ENCODE data around the gene FABP6. TPM values are rescaled to one million over a fixed set of nuclear protein-coding genes. Genes with fewer than 3 reads are reported as not detected.
A peak's percentile ranks its signal among the peaks of the same experiment; 100 is the strongest.

FABP6 gene
- total RNA-seq, 1 donor: not detected

DNA sequence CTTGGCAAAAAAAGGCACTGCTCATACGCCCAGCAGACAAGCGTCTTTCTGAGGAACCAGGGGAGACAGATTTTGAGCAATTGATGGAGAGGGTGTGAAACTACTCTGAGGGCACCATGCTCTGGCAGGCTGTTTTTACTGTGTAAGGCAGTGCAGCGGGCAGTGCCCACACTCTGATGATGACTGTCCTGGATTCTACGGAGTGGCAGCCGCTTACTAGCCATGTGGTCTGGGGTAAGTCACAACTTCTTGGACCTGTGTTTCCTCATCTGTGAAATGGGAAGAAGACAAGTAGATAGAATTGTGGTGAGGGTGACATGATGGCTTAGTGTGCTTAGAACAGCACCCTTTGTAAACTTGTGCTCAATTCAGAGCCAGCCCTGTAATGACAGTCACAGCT is 38.8 kb downstream of the FABP6 start:
- H2AFZ ChIP-seq (ENCODE audit: low read length): no peak overlapping the region
- no peaks in the 10 kb centered on the region for H3K27me3 ChIP-seq (ENCODE audit: insufficient read depth, low read length)
- no peaks in the 10 kb centered on the region for H3K36me3 ChIP-seq (ENCODE audit: insufficient read depth, low read length)
- no peak overlapping the region for H3K27ac ChIP-seq (ENCODE audit: low read depth, low read length)
- no peak overlapping the region for H3K4me3 ChIP-seq (ENCODE audit: insufficient read depth, low read length)
- no peaks in the 10 kb centered on the region for H3K9me3 ChIP-seq (ENCODE audit: low read depth, low read length)
- H4K20me1 ChIP-seq (ENCODE audit: insufficient read depth, low read length): no peaks in the 10 kb centered on the region
- no peak for DNase-seq (ENCODE audit: insufficient read length, low spot score, missing footprints)
- H3K4me1 ChIP-seq (ENCODE audit: insufficient read depth, low read length): no peaks in the 10 kb centered on the region
- no peak overlapping the region for H3K4me2 ChIP-seq (ENCODE audit: insufficient read depth, low read length)
- H3K79me2 ChIP-seq (ENCODE audit: insufficient read depth, low read length): no peaks in the 10 kb centered on the region
- TF ChIP-seq, protein P1, sequence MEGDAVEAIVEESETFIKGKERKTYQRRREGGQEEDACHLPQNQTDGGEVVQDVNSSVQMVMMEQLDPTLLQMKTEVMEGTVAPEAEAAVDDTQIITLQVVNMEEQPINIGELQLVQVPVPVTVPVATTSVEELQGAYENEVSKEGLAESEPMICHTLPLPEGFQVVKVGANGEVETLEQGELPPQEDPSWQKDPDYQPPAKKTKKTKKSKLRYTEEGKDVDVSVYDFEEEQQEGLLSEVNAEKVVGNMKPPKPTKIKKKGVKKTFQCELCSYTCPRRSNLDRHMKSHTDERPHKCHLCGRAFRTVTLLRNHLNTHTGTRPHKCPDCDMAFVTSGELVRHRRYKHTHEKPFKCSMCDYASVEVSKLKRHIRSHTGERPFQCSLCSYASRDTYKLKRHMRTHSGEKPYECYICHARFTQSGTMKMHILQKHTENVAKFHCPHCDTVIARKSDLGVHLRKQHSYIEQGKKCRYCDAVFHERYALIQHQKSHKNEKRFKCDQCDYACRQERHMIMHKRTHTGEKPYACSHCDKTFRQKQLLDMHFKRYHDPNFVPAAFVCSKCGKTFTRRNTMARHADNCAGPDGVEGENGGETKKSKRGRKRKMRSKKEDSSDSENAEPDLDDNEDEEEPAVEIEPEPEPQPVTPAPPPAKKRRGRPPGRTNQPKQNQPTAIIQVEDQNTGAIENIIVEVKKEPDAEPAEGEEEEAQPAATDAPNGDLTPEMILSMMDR (IDR thresholded peaks at IDR 0.05; ENCODE audit: extremely low read depth, low read depth, low read length): no peak

DNA sequence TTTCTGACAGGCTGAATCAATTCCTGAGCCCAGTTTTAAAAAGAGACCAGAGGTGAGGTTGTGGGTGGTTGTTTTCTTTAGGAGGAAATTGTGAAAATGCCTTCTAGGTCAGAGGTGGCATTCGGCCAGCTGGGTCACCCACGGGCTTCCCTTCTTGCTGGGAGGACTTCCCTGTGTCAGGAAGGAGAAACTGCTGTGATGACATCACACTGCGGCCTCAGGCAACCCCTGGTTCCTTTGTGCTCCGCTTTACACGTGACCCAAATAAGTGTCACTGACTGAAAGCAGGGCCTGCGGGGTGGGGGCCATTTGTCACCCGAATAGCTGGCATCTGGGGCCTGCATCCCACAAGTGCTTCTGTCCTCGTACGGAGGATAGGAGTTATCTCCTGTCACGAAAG is 39.7 kb downstream of the FABP6 start:
- H3K4me2 ChIP-seq (ENCODE audit: insufficient read depth, low read length): no peak overlapping the region
- TF ChIP-seq, protein P1 (IDR thresholded peaks at IDR 0.05; ENCODE audit: extremely low read depth, low read depth, low read length): no peak
- DNase-seq (ENCODE audit: insufficient read length, low spot score, missing footprints): peak; percentile 46
- H3K79me2 ChIP-seq (ENCODE audit: insufficient read depth, low read length): no peaks in the 10 kb centered on the region
- H4K20me1 ChIP-seq (ENCODE audit: insufficient read depth, low read length): no peaks in the 10 kb centered on the region
- H3K4me3 ChIP-seq (ENCODE audit: insufficient read depth, low read length): no peak overlapping the region
- no peaks in the 10 kb centered on the region for H3K4me1 ChIP-seq (ENCODE audit: insufficient read depth, low read length)
- no peak overlapping the region for H3K27ac ChIP-seq (ENCODE audit: low read depth, low read length)
- no peak overlapping the region for H2AFZ ChIP-seq (ENCODE audit: low read length)
- H3K27me3 ChIP-seq (ENCODE audit: insufficient read depth, low read length): no peaks in the 10 kb centered on the region
- H3K9me3 ChIP-seq (ENCODE audit: low read depth, low read length): no peaks in the 10 kb centered on the region
- no peaks in the 10 kb centered on the region for H3K36me3 ChIP-seq (ENCODE audit: insufficient read depth, low read length)

DNA sequence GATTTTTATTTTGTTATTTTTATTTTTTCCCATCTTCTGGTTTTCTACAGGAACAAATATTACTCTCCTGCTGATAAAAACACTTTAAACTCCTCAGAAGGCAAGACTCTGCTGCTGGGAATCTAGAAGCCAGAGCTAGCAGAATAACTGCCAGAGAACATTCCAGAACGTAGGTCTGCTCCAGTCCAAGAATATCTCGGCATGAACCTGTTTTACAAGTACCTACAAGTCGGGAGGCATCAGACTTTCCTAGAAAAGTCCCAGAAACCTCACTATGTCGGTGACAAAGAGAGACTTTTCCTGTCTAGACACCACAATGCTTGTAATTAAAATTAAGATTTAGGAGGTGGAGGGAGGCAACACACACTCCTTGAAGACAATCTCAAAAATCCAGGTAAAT is 41.4 kb downstream of the FABP6 start:
- TF ChIP-seq, protein P1 (IDR thresholded peaks at IDR 0.05; ENCODE audit: extremely low read depth, low read depth, low read length): no peak
- no peaks in the 10 kb centered on the region for H3K9me3 ChIP-seq (ENCODE audit: low read depth, low read length)
- no peaks in the 10 kb centered on the region for H3K36me3 ChIP-seq (ENCODE audit: insufficient read depth, low read length)
- no peak overlapping the region for H3K27ac ChIP-seq (ENCODE audit: low read depth, low read length)
- H2AFZ ChIP-seq (ENCODE audit: low read length): no peak overlapping the region
- no peak overlapping the region for H3K4me3 ChIP-seq (ENCODE audit: insufficient read depth, low read length)
- no peak overlapping the region for H3K4me2 ChIP-seq (ENCODE audit: insufficient read depth, low read length)
- no peaks in the 10 kb centered on the region for H3K27me3 ChIP-seq (ENCODE audit: insufficient read depth, low read length)
- no peaks in the 10 kb centered on the region for H3K79me2 ChIP-seq (ENCODE audit: insufficient read depth, low read length)
- no peaks in the 10 kb centered on the region for H3K4me1 ChIP-seq (ENCODE audit: insufficient read depth, low read length)
- DNase-seq (ENCODE audit: insufficient read length, low spot score, missing footprints): no peak
- H4K20me1 ChIP-seq (ENCODE audit: insufficient read depth, low read length): no peaks in the 10 kb centered on the region

DNA sequence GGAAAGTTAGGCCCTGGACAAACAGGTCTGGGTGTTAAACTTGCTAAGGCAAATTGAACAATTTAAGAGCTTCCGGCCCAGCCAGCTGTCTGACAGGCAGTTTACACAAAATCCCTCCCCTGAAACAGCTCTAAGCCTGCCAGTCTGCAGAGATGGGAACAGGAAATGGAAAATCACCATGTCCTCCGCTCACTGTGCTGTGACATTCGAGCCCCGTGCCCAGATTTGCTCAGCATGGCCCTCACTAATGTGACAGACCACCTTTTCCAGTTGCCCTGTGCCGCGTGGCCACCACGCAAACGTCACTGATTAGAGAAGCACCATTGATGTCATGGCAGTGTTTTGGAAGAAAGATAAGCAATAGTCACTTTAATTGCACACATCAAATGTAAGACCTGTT is 42.1 kb downstream of the FABP6 start:
- no peaks in the 10 kb centered on the region for H3K36me3 ChIP-seq (ENCODE audit: insufficient read depth, low read length)

More for the DNA sequence above, 42.1 kb downstream of the FABP6 start:
- Histone ChIP-seq H3K79me2 (ENCODE audit: insufficient read depth, low read length) (no peaks in the 10 kb centered on the region), H3K27ac (ENCODE audit: low read depth, low read length) (no peak overlapping the region), H4K20me1 (ENCODE audit: insufficient read depth, low read length) (no peaks in the 10 kb centered on the region), H3K27me3 (ENCODE audit: insufficient read depth, low read length) (no peaks in the 10 kb centered on the region), H3K4me2 (ENCODE audit: insufficient read depth, low read length) (no peak overlapping the region), H3K9me3 (ENCODE audit: low read depth, low read length) (no peaks in the 10 kb centered on the region), H3K4me1 (ENCODE audit: insufficient read depth, low read length) (no peaks in the 10 kb centered on the region), H3K4me3 (ENCODE audit: insufficient read depth, low read length) (no peak overlapping the region), H2AFZ (ENCODE audit: low read length) (peak overlapping the region; percentile 56)
- DNase-seq (ENCODE audit: insufficient read length, low spot score, missing footprints): no peak
- TF ChIP-seq, protein P1 (IDR thresholded peaks at IDR 0.05; ENCODE audit: extremely low read depth, low read depth, low read length): no peak

All from osteoblast (primary cell).